GM13976 (cell line): ENCODE data around the gene MTSS2.

Source experiments
- DNase-seq: peaks from one replicate; pipeline ENCODE4 v3.0.0; 2012; ENCODE audit warnings: low spot score
- CTCF ChIP-seq: IDR thresholded peaks from 2 replicates; pipeline ENCODE4 v1.5.1; 2012; ENCODE audit warnings: borderline replicate concordance, mild to moderate bottlenecking; ENCODE audit not compliant: insufficient read depth; ENCODE audit errors: extremely low read depth, missing control alignments, control extremely low read depth
- in situ Hi-C: fragments of 300-500 bp; cut with MboI; formaldehyde crosslinking; loops from one replicate; pipeline ENCODE4 v1.12.0; 2022; ENCODE audit warnings: low sequenced_read_pairs, mixed read lengths, inconsistent platforms; ENCODE audit not compliant: unreplicated experiment

MTSS2 gene

GRCh38 chr16:70728150-70728549 lies 42.3 kb upstream of the MTSS2 start:
- no peak for TF ChIP-seq CTCF
- no peak for DNase-seq

GRCh38 chr16:70726892-70727361 lies 41.1 kb upstream of the MTSS2 start:
- TF ChIP-seq CTCF = no peak
- DNase-seq = no peak
- in situ Hi-C loops = no loop called here

More at GRCh38 chr16:70728150-70728549, 42.3 kb upstream of the MTSS2 start:
- in situ Hi-C loops = no loop called here

GRCh38 chr16:70725912-70726828 lies 40.3 kb upstream of the MTSS2 start:
- DNase-seq = no peak
- in situ Hi-C loops = no loop called here

GRCh38 chr16:70725024-70725911 lies 39.4 kb upstream of the MTSS2 start:
- in situ Hi-C loops = no loop called here
- TF ChIP-seq CTCF = no peak
- DNase-seq = no peak

More at GRCh38 chr16:70725912-70726828, 40.3 kb upstream of the MTSS2 start:
- TF ChIP-seq CTCF = no peak

- in situ Hi-C loops = no loop called here
- no peak for TF ChIP-seq CTCF
- no peak for DNase-seq
Measured at GRCh38 chr16:70724146-70725023, 38.5 kb upstream of the MTSS2 start.
